ENCODE measurements around the gene SELENOI.
"Not testable (repeated sequence)": the region's sequence is repeated elsewhere in the genome, so short reads cannot be mapped to it uniquely, and the experiment has no call there.

- TF ChIP-seq, protein P1, sequence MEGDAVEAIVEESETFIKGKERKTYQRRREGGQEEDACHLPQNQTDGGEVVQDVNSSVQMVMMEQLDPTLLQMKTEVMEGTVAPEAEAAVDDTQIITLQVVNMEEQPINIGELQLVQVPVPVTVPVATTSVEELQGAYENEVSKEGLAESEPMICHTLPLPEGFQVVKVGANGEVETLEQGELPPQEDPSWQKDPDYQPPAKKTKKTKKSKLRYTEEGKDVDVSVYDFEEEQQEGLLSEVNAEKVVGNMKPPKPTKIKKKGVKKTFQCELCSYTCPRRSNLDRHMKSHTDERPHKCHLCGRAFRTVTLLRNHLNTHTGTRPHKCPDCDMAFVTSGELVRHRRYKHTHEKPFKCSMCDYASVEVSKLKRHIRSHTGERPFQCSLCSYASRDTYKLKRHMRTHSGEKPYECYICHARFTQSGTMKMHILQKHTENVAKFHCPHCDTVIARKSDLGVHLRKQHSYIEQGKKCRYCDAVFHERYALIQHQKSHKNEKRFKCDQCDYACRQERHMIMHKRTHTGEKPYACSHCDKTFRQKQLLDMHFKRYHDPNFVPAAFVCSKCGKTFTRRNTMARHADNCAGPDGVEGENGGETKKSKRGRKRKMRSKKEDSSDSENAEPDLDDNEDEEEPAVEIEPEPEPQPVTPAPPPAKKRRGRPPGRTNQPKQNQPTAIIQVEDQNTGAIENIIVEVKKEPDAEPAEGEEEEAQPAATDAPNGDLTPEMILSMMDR (IDR thresholded peaks at IDR 0.05), result not testable (repeated sequence)
- TF ChIP-seq EP300 (IDR thresholded peaks at IDR 0.05), result not testable (repeated sequence)
Measured at GRCh38 chr2:26329083-26329482, 16.9 kb upstream of the SELENOI start.
